Adrenal gland (tissue), 5 donors: ENCODE results near the gene NFKB2.

Source experiments
- CTCF ChIP-seq, 6 experiments: fragments of 450-650 bp in 4 of 6; fragments of 200-600 bp in 2 of 6; sonication (generic) in 1 of 6; IDR thresholded peaks; 1 replicate in 5 of 6; 2 replicates in 1 of 6; pipeline versions ENCODE4 v1.5.1 to v1.8.0; 2016 to 2021; ENCODE audit warnings: antibody characterized with exemption in 6 of 6, mild to moderate bottlenecking in 2 of 6, moderate library complexity in 1 of 6
- POLR2A ChIP-seq, 2 donors: fragments of 450-650 bp; IDR thresholded peaks; one replicate each; pipeline ENCODE4 v1.6.1; 2017; ENCODE audit warnings: antibody characterized with exemption in 2 of 2, mild to moderate bottlenecking in 2 of 2, moderate library complexity in 1 of 2
- donor health status: DM: no; HTN: no; CAD: no.

GRCh38 chr10:102435133-102435497 is 39.6 kb downstream of the NFKB2 start:
- TF ChIP-seq CTCF (IDR thresholded peaks at IDR 0.05) (no peak), POLR2A (IDR thresholded peaks at IDR 0.05) (no peak)
